Endodermal cell (in vitro differentiated cells): ENCODE measurements around the gene PPP1CA. TPM values are rescaled to one million over a fixed set of nuclear protein-coding genes. Genes with fewer than 3 reads are reported as not detected.
A peak's percentile ranks its signal among the peaks of the same experiment; 100 is the strongest.

Source experiments
- DNase-seq: peaks from one replicate; pipeline ENCODE4 v3.0.0-alpha.2; 2017
- H3K27ac ChIP-seq: 2 replicates; pipeline ENCODE4 v1.5.1; 2013; ENCODE audit warnings: mild to moderate bottlenecking, low read depth, low read length, moderate library complexity
- H3K27me3 ChIP-seq: 2 replicates; pipeline ENCODE4 v1.6.1; 2013; ENCODE audit warnings: mild to moderate bottlenecking, low read length, moderate library complexity; ENCODE audit not compliant: insufficient read depth, control insufficient read depth, poor library complexity, severe bottlenecking
- H3K36me3 ChIP-seq: 2 replicates; pipeline ENCODE4 v1.7.0; 2013; ENCODE audit warnings: mild to moderate bottlenecking, low read length, moderate library complexity; ENCODE audit not compliant: control insufficient read depth, insufficient read depth
- H3K4me1 ChIP-seq: one replicate; pipeline ENCODE4 v1.7.0; 2013; ENCODE audit warnings: low read length; ENCODE audit not compliant: control insufficient read depth, insufficient read depth
- H3K4me3 ChIP-seq: 2 replicates; pipeline ENCODE4 v1.5.1; 2013; ENCODE audit warnings: mild to moderate bottlenecking, low read length, moderate library complexity
- H3K9ac ChIP-seq: 2 replicates; pipeline ENCODE4 v1.6.1; 2013; ENCODE audit warnings: mild to moderate bottlenecking, low read length, moderate library complexity; ENCODE audit not compliant: poor library complexity, severe bottlenecking; ENCODE audit errors: extremely low read depth
- H3K9me3 ChIP-seq: 2 replicates; pipeline ENCODE4 v1.6.1; 2013; ENCODE audit warnings: mild to moderate bottlenecking, low read length, moderate library complexity; ENCODE audit not compliant: control insufficient read depth
- H3K27ac Mint-ChIP-seq: 2 replicates; pipeline ENCODE4 v1.8.0; 2020; ENCODE audit warnings: mixed read lengths
- H3K27me3 Mint-ChIP-seq: 2 replicates; pipeline ENCODE4 v1.8.0; 2021; ENCODE audit warnings: mild to moderate bottlenecking, mixed read lengths; ENCODE audit not compliant: insufficient read depth
- H3K36me3 Mint-ChIP-seq: 2 replicates; pipeline ENCODE4 v1.8.0; 2020; ENCODE audit warnings: low read depth, mixed read lengths
- H3K4me1 Mint-ChIP-seq: 2 replicates; pipeline ENCODE4 v1.8.0; 2020; ENCODE audit warnings: mixed read lengths
- H3K4me3 Mint-ChIP-seq: 2 replicates; pipeline ENCODE4 v1.8.0; 2020; ENCODE audit warnings: mild to moderate bottlenecking, moderate library complexity, mixed read lengths
- H3K9me3 Mint-ChIP-seq: 2 replicates; pipeline ENCODE4 v1.8.0; 2020; ENCODE audit warnings: mild to moderate bottlenecking, mixed read lengths
- WGBS, 2 experiments: methylation state at CpG; one replicate each; pipeline versions ENCODE4 v1.1.5 to v1.1.7; 2013; ENCODE audit warnings: missing lambda C conversion rate in 2 of 2, mixed read lengths in 1 of 2; ENCODE audit not compliant: insufficient coverage in 1 of 2, insufficient read length in 1 of 2; 5-methylcytosine and 5-hydroxymethylcytosine counted together
- total RNA-seq, 2 donors: library from RNA; stranded (reverse); fragmentation: NEBNext Ultra II Directional in 1 of 2; extraction: Animal tissue kit (Norgen Biotek cat#: 25700) in 1 of 2; gene quantifications; 2 replicates in 1 of 2; 3 replicates in 1 of 2; pipeline ENCODE4 v1.2.1, GENCODE V29; 2021
- TF ChIP-seq, protein P1 (sequence below): fragments of 200-600 bp; sonication (generic); conservative IDR thresholded peaks from 2 replicates; pipeline ENCODE4 v1.5.0; 2021; ENCODE audit warnings: antibody characterized with exemption, mild to moderate bottlenecking

The PPP1CA gene
- total RNA-seq, 2 donors from 2014 or later = 182 to 212 TPM

DNA sequence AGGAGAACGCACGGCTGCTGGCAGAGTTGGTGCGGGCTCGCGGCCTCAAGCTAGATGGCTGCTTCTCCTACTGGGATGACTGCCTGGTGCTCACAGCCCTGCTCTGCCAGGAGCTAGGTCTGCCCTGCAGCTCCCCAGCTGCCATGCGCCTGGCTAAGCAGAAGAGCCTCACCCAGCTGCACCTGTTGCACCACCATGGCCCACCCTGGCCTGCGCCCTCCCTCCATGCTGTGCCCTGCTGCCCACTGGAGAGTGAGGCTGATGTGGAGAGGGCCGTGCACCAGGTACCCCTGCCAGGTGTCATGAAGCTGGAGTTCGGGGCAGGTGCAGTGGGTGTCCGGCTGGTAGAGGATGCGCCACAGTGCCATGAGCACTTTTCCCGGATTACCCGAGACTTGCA, 21.8 kb upstream of the PPP1CA start:
- no peak overlapping the region for H3K4me3 ChIP-seq
- peaks cover 3% of the 10 kb centered on the region for H3K4me1 ChIP-seq
- TF ChIP-seq, protein P1, sequence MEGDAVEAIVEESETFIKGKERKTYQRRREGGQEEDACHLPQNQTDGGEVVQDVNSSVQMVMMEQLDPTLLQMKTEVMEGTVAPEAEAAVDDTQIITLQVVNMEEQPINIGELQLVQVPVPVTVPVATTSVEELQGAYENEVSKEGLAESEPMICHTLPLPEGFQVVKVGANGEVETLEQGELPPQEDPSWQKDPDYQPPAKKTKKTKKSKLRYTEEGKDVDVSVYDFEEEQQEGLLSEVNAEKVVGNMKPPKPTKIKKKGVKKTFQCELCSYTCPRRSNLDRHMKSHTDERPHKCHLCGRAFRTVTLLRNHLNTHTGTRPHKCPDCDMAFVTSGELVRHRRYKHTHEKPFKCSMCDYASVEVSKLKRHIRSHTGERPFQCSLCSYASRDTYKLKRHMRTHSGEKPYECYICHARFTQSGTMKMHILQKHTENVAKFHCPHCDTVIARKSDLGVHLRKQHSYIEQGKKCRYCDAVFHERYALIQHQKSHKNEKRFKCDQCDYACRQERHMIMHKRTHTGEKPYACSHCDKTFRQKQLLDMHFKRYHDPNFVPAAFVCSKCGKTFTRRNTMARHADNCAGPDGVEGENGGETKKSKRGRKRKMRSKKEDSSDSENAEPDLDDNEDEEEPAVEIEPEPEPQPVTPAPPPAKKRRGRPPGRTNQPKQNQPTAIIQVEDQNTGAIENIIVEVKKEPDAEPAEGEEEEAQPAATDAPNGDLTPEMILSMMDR = no peak
- H3K27me3 ChIP-seq = peaks cover 5% of the 10 kb centered on the region
- 92 to 96% methylated on average over 11 to 13 of the region's 13 CpGs for WGBS, 2 experiments
- H3K36me3 ChIP-seq = no peaks in the 10 kb centered on the region
- H3K27ac Mint-ChIP-seq = no peak overlapping the region
- DNase-seq = no peak
- H3K9ac ChIP-seq = no peak overlapping the region
- H3K27ac ChIP-seq = no peak overlapping the region
- H3K4me1 Mint-ChIP-seq = peaks cover 3% of the 10 kb centered on the region
- H3K36me3 Mint-ChIP-seq = no peaks in the 10 kb centered on the region
- no peaks in the 10 kb centered on the region for H3K9me3 Mint-ChIP-seq
- H3K27me3 Mint-ChIP-seq = peaks cover 3% of the 10 kb centered on the region
- no peak overlapping the region for H3K4me3 Mint-ChIP-seq
- no peaks in the 10 kb centered on the region for H3K9me3 ChIP-seq

DNA sequence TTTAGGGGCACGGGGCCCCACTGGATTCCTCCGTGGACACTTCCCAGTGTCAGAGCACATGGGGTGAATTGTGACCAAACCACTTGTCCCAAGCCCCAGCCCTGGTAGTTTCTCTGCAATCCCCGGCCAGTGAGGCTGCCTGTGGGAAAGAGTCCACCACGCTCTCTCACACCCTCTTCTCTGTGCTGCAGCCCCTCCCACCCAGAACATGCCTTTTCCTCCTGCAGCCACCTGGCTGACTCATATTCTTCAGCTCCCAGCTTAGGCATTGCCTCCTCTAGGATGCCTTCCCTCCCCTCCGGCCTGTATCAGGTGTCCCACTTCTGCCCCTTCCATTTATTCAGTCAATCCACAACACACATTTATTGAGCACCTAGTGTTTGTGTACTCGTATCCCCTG, 21.2 kb upstream of the PPP1CA start:
- Mint-ChIP-seq H3K36me3 (no peaks in the 10 kb centered on the region), H3K4me3 (no peak overlapping the region), H3K27me3 (peaks cover 5% of the 10 kb centered on the region), H3K27ac (peak overlapping the region; percentile 45), H3K4me1 (peaks cover 3% of the 10 kb centered on the region), H3K9me3 (no peaks in the 10 kb centered on the region)
- Histone ChIP-seq H3K4me3 (no peak overlapping the region), H3K27ac (no peak overlapping the region), H3K36me3 (no peaks in the 10 kb centered on the region), H3K9me3 (no peaks in the 10 kb centered on the region), H3K27me3 (peaks cover 5% of the 10 kb centered on the region), H3K4me1 (peaks cover 1% of the 10 kb centered on the region), H3K9ac (no peak overlapping the region)
- TF ChIP-seq, protein P1 = no peak
- WGBS, 2 experiments = 78 to 83% methylated on average over 4 to 6 of the region's 6 CpGs
- DNase-seq = peak; percentile 78

DNA sequence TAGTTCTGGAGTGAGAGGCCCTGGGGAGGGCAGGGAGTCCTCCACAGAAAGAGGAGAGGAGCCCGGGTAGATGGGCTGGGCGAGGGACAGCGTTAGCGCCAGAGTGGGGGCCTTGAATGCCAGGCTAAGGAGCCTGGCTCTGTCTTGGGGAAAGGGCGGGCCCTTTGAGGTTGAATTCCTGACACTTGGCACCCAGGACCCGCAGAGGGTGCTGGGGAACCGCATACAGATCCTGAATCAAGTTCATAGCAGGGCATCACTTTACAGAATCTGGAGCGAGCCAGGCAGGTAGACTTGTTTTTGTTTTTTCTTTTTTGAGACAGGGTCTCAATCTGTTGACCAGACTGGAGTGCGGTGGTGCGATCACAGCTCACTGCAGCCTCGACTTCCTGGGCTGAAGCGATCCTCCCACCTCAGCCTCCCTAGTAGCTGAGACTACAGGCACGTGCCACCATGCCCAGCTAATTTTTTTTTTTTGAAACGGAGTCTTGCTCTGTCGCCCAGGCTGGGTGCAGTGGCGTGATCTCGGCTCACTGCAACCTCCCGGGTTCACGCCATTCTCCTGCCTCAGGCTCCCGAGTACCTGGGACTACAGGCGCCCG, 19.9 kb upstream of the PPP1CA start:
- TF ChIP-seq, protein P1 = no peak

More for the DNA sequence above, 19.9 kb upstream of the PPP1CA start:
- H3K9me3 ChIP-seq = no peaks in the 10 kb centered on the region
- Mint-ChIP-seq H3K27ac (no peak overlapping the region), H3K27me3 (peaks cover 5% of the 10 kb centered on the region), H3K4me3 (peak overlapping the region; percentile 46), H3K4me1 (peaks cover 3% of the 10 kb centered on the region), H3K9me3 (no peaks in the 10 kb centered on the region), H3K36me3 (no peaks in the 10 kb centered on the region)
- H3K36me3 ChIP-seq = no peaks in the 10 kb centered on the region
- WGBS, 2 experiments = 83 to 86% methylated on average over 20 to 22 of the region's 22 CpGs
- H3K4me1 ChIP-seq = no peaks in the 10 kb centered on the region
- H3K27me3 ChIP-seq = peaks cover 5% of the 10 kb centered on the region
- H3K4me3 ChIP-seq = no peak overlapping the region
- no peak overlapping the region for H3K27ac ChIP-seq
- no peak for DNase-seq
- H3K9ac ChIP-seq = no peak overlapping the region
